HCT116 (cell line): ENCODE results near the gene MUC22. TPM values are rescaled to one million over a fixed set of nuclear protein-coding genes. Genes with fewer than 3 reads are reported as not detected.

Experiments used
- ATAC-seq: fragments of 200-7000 bp; cut with Tn5 transposase; 2 replicates; pipeline ENCODE4 v1.9.1; 2020; ENCODE audit warnings: mild to moderate bottlenecking, moderate library complexity
- BruUV-seq: library from RNA; stranded (reverse); fragments of 400-500 nt; replicated peaks from 2 replicates; lab custom pipeline; 2021; lab: Mats Ljungman, UMichigan
- CTCF ChIA-PET: fragments of 300-600 bp; sonication (Branson Sonifier 250); formaldehyde crosslinking; loops from one replicate; lab custom pipeline; 2021; ENCODE audit warnings: antibody characterized with exemption; lab: Charles Lee
- POLR2A ChIA-PET: fragments of 300-600, 350-600 bp; sonication (Branson Sonifier 250); formaldehyde crosslinking; loops from one replicate; lab custom pipeline; 2021; ENCODE audit warnings: antibody characterized with exemption; lab: Charles Lee
- RAD21 ChIA-PET, 2 experiments: fragments of 300-600 bp; sonication (Branson Sonifier 250); formaldehyde crosslinking; loops; one replicate each; lab custom pipeline; 2023; ENCODE audit warnings: low total read pairs in 2 of 2; ENCODE audit not compliant: uncharacterized antibody in 2 of 2, unreplicated experiment in 2 of 2, low non-redundant PET in 1 of 2; lab: Charles Lee
- DNase-seq: peaks from one replicate; pipeline ENCODE4 v3.0.0-alpha.2; 2010; ENCODE audit warnings: low read depth, low spot score
- H2AFZ ChIP-seq: fragments of 200-600 bp; shearing (Covaris generic), sonication (generic); 2 replicates; pipeline ENCODE4 v1.6.1; 2017; ENCODE audit warnings: low read depth, mixed run types, mixed read lengths, antibody characterized with exemption, low read length; ENCODE audit not compliant: poor library complexity, severe bottlenecking
- H3K27ac ChIP-seq: 2 replicates; pipeline ENCODE4 v1.5.1; 2012; ENCODE audit warnings: low read depth, low read length
- H3K27me3 ChIP-seq: fragments of 200-600 bp; sonication (generic); 2 replicates; pipeline ENCODE4 v1.6.1; 2016; ENCODE audit warnings: mixed run types, low read length, mixed read lengths; ENCODE audit not compliant: insufficient read depth
- H3K36me3 ChIP-seq, 2 experiments: fragments of 200-500 bp in 1 of 2; fragments of 200-600 bp in 1 of 2; sonication (Bioruptor generic) in 1 of 2; sonication (generic) in 1 of 2; 2 replicates each; pipeline versions ENCODE4 v1.5.1 to v1.6.1; 2014 to 2016; ENCODE audit warnings: low read length in 2 of 2, inconsistent platforms in 1 of 2, mixed read lengths in 1 of 2, mixed run types in 1 of 2; ENCODE audit not compliant: insufficient read depth in 2 of 2, control insufficient read depth in 1 of 2
- H3K4me1 ChIP-seq, 2 experiments: fragments of 200-600 bp in 1 of 2; sonication (generic) in 1 of 2; 2 replicates each; pipeline versions ENCODE4 v1.5.1 to v1.6.1; 2012 to 2017; ENCODE audit warnings: low read length in 2 of 2, inconsistent platforms in 1 of 2, mild to moderate bottlenecking in 1 of 2, mixed read lengths in 1 of 2, mixed run types in 1 of 2, moderate library complexity in 1 of 2; ENCODE audit not compliant: insufficient read depth in 2 of 2, control insufficient read depth in 1 of 2
- H3K4me2 ChIP-seq: fragments of 200-600 bp; sonication (generic); 2 replicates; pipeline ENCODE4 v1.6.1; 2017; ENCODE audit warnings: mixed run types, low read length, mixed read lengths
- H3K4me3 ChIP-seq, 2 experiments: fragments of 200-600 bp in 1 of 2; sonication (generic) in 1 of 2; replicated peaks in 1 of 2; 2 replicates each; pipeline ENCODE4 v1.5.1; 2011 to 2016; ENCODE audit warnings: low read length in 2 of 2, control low read depth in 1 of 2, low read depth in 1 of 2, mild to moderate bottlenecking in 1 of 2, mixed read lengths in 1 of 2, mixed run types in 1 of 2
- H3K79me2 ChIP-seq: fragments of 200-600 bp; sonication (generic); 2 replicates; pipeline ENCODE4 v1.6.1; 2017; ENCODE audit warnings: mild to moderate bottlenecking, mixed run types, low read length, moderate library complexity, mixed read lengths; ENCODE audit not compliant: insufficient read depth
- H3K9ac ChIP-seq: fragments of 200-600 bp; sonication (generic); 2 replicates; pipeline ENCODE4 v1.6.1; 2016; ENCODE audit warnings: low read length, mixed read lengths
- H3K9me2 ChIP-seq: fragments of 200-600 bp; sonication (generic), shearing (Covaris generic); 2 replicates; pipeline ENCODE4 v1.6.1; 2017; ENCODE audit warnings: mixed run types, mild to moderate bottlenecking, moderate library complexity; ENCODE audit not compliant: insufficient read depth
- H3K9me3 ChIP-seq, 2 experiments: fragments of 200-500 bp in 1 of 2; fragments of 200-600 bp in 1 of 2; sonication (Bioruptor generic) in 1 of 2; sonication (generic) in 1 of 2; 2 replicates each; pipeline ENCODE4 v1.6.1; 2014 to 2017; ENCODE audit warnings: low read length in 2 of 2, mixed read lengths in 2 of 2, inconsistent platforms in 1 of 2, low read depth in 1 of 2, mild to moderate bottlenecking in 1 of 2, mixed run types in 1 of 2, moderate library complexity in 1 of 2; ENCODE audit not compliant: control insufficient read depth in 1 of 2, insufficient read depth in 1 of 2
- H4K20me1 ChIP-seq: fragments of 200-600 bp; sonication (generic), shearing (Covaris generic); 2 replicates; pipeline ENCODE4 v1.6.1; 2017; ENCODE audit warnings: mixed run types, mild to moderate bottlenecking, moderate library complexity; ENCODE audit not compliant: insufficient read depth
- CEBPB ChIP-seq: IDR thresholded peaks from 2 replicates; pipeline ENCODE4 v1.6.1; 2012; ENCODE audit warnings: low read depth
- TCF7L2 ChIP-seq: IDR thresholded peaks from 2 replicates; pipeline ENCODE4 v1.7.0; 2011; ENCODE audit warnings: borderline replicate concordance, inconsistent platforms; ENCODE audit not compliant: insufficient read depth, insufficient read length; ENCODE audit errors: extremely low read depth
- intact Hi-C: fragments of 100-400 bp; cut with micrococcal nuclease; formaldehyde crosslinking; loops from 2 replicates; pipeline ENCODE4 v1.10.0; 2022
- total RNA-seq: library from RNA; stranded (reverse); gene quantifications from one replicate; pipeline ENCODE4 v1.2.1, GENCODE V29; 2021; ENCODE audit not compliant: unreplicated experiment
- TF ChIP-seq, protein P1 (sequence below): IDR thresholded peaks from 2 replicates; pipeline ENCODE4 v1.6.1; 2012
- TF ChIP-seq, protein P2 (sequence below), 3 experiments: fragments of 200-600 bp in 1 of 3; sonication (generic) in 1 of 3; IDR thresholded peaks in 2 of 3; conservative IDR thresholded peaks in 1 of 3; 2 replicates each; pipeline ENCODE4 v1.5.1; 2012 to 2017; ENCODE audit warnings: low read depth in 2 of 3, low read length in 2 of 3, antibody characterized with exemption in 1 of 3, borderline replicate concordance in 1 of 3, control low read depth in 1 of 3, mild to moderate bottlenecking in 1 of 3, mixed read lengths in 1 of 3, mixed run types in 1 of 3, moderate library complexity in 1 of 3; ENCODE audit not compliant: insufficient read depth in 1 of 3

MUC22 gene
- total RNA-seq, 1 experiment from 2014 or later: not detected

DNA sequence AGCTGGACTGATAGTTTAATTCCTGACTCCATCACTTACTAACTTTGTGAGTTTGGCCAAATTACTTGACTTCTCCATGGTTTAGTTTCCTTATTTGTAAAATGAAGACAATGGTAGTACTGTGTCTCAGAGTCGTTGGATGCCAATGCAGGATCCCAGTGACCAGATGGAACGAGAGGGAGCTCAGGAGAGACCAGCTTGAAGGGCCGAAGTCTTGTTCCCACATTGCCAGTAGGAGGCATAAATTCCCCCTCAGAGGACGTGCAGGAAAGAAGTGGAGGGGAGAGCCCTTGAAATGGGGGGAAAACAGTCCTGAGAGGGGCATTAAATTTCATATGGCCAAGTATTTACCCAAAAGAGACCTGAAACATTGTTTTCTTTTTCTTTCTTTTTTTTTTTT, 2.1 kb upstream of the MUC22 start:
- ATAC-seq: peak; percentile 40; the same call in 1 of the 2 replicates
- POLR2A ChIA-PET: interaction anchor here (0.8 kb wide), 1 partner anchor 13 kb away, joined by 3 read pairs; no protein-coding TSS in a partner anchor

DNA sequence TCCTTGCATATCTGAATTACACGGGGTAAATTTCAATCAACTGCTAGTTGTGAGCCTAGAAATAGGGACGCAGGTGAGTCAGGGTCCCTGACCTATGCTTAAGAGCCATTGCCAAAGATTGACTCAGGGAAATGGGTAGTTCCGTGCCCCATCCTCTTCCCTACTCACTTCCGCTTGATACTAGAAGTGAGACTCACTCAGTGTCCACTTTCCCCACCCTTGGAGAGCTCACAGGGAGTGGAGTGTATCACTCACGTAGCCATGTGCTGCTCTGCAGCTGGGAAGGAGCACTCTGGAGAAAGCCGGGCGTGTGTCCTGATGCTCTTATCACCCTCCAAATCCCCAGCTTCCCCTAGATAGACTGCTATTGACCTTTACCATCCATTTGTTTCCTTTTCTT, 543 bp upstream of the MUC22 start:
- Histone ChIP-seq H3K9me2 (no peaks in the 10 kb centered on the region), H4K20me1 (no peaks in the 10 kb centered on the region), H3K36me3 (no peaks in the 10 kb centered on the region), H3K9ac (no peak overlapping the region), H3K27me3 (no peaks in the 10 kb centered on the region), H3K27ac (no peak overlapping the region), H3K9me3 (peaks cover 0 to 6% of the 10 kb centered on the region in 2 experiments; a peak in 1 of 4 replicates), H3K79me2 (no peaks in the 10 kb centered on the region), H3K4me2 (no peak overlapping the region), H3K4me1 (peaks cover 0 to 12% of the 10 kb centered on the region in 2 experiments; a peak in 2 of 4 replicates), H2AFZ (no peak overlapping the region), H3K4me3 (no peak overlapping the region)
- ATAC-seq: no peak
- no peak for DNase-seq
- no TSS peak for BruUV-seq
- ChIA-PET RAD21 (no interaction called here), CTCF (no interaction called here), POLR2A (interaction anchor here (0.6 kb wide), 1 partner anchor 78 kb away, joined by 3 read pairs; no protein-coding TSS in a partner anchor)
- TF ChIP-seq TCF7L2: no peak
- TF ChIP-seq, protein P1, sequence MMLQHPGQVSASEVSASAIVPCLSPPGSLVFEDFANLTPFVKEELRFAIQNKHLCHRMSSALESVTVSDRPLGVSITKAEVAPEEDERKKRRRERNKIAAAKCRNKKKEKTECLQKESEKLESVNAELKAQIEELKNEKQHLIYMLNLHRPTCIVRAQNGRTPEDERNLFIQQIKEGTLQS: no peak
- intact Hi-C loops: no loop called here

More for the DNA sequence above, 2.1 kb upstream of the MUC22 start:
- Histone ChIP-seq H3K9me2 (no peaks in the 10 kb centered on the region), H3K9me3 (no peaks in the 10 kb centered on the region), H3K4me1 (peaks cover 0 to 12% of the 10 kb centered on the region in 2 experiments; a peak in 2 of 4 replicates), H3K4me3 (no peak overlapping the region), H3K27me3 (no peaks in the 10 kb centered on the region), H3K27ac (no peak overlapping the region), H3K9ac (no peak overlapping the region), H3K79me2 (no peaks in the 10 kb centered on the region), H3K36me3 (no peaks in the 10 kb centered on the region), H3K4me2 (peak overlapping the region; percentile 33; the same call in 1 of the 2 replicates), H2AFZ (peak overlapping the region; percentile 50), H4K20me1 (no peaks in the 10 kb centered on the region)
- TF ChIP-seq, protein P2, sequence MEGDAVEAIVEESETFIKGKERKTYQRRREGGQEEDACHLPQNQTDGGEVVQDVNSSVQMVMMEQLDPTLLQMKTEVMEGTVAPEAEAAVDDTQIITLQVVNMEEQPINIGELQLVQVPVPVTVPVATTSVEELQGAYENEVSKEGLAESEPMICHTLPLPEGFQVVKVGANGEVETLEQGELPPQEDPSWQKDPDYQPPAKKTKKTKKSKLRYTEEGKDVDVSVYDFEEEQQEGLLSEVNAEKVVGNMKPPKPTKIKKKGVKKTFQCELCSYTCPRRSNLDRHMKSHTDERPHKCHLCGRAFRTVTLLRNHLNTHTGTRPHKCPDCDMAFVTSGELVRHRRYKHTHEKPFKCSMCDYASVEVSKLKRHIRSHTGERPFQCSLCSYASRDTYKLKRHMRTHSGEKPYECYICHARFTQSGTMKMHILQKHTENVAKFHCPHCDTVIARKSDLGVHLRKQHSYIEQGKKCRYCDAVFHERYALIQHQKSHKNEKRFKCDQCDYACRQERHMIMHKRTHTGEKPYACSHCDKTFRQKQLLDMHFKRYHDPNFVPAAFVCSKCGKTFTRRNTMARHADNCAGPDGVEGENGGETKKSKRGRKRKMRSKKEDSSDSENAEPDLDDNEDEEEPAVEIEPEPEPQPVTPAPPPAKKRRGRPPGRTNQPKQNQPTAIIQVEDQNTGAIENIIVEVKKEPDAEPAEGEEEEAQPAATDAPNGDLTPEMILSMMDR (IDR thresholded peaks at IDR 0.05 in 2 of 3, conservative IDR thresholded peaks at IDR 0.05 in 1 of 3; ENCODE audit: borderline replicate concordance in 1 of 3, insufficient read depth in 1 of 3, low read depth in 2 of 3, low read length in 2 of 3): 0 out of 6 replicates have a peak, but pooled peaks of 1 of the 3 experiments have one; percentile 11
- no peak for TF ChIP-seq CEBPB
- BruUV-seq: no TSS peak
- ChIA-PET CTCF (interaction anchor here (1.0 to 1.7 kb wide), 5 partner anchors 33 to 93 kb away, joined by 3 to 8 read pairs (median 5); no protein-coding TSS in a partner anchor), RAD21 (no interaction called here)
- intact Hi-C loops: no loop called here
- no peak for DNase-seq
